ENCODE data around the gene NAA50.

Gene NAA50

DNA sequence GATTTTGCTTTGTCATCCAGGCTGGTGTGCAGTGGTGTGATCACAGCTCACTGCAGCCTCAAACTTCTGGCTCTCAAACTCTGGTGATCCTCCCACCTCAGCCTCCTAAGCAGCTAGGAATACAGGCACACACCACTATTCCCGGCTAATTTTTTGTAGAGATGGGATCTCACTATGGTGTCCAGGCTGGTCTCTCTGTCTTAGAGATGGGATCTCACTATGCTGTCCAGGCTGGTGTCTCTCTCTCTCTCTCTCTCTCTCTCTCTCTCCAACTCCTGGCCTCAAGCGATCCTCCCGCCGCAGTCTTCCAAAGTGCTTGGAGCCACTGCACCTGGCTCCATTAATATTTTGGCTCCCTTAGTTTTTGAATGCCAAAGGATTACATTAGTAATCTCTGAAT is 67.3 kb downstream of the NAA50 start:
- no peak for DNase-seq (ENCODE audit: insufficient read length)
- TF ChIP-seq POLR2AphosphoS5 (IDR thresholded peaks at IDR 0.05; ENCODE audit: low read depth, low read length): no peak
- TF ChIP-seq TAF1 (IDR thresholded peaks at IDR 0.05; ENCODE audit: borderline replicate concordance, low read depth, low read length): no peak
- no peak for TF ChIP-seq POLR2A (IDR thresholded peaks at IDR 0.05; ENCODE audit: low read depth, low read length)
- no peak for FAIRE-seq

DNA sequence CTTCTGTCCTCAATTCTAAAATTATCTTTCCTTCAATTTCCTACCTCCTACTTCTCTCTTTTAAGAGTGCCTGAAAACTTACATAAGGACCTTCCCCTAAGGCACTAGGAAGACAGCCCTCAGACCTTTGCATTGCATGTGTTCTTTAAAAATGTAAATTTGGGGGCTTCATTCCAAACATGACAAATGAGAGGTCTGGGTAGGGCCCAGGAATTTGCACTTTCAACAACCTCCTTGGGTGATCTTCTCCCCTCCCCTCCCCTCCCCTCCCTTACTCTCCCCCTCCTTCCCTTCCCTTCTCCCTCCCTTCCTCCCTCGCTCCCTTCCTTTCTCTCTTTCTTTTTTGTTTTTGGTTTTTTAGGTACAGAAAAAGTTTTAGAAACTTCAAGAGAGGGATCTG is 68.3 kb downstream of the NAA50 start:
- DNase-seq (ENCODE audit: insufficient read length) (no peak), FAIRE-seq (no peak)
- TF ChIP-seq POLR2AphosphoS5 (IDR thresholded peaks at IDR 0.05; ENCODE audit: low read depth, low read length) (no peak), POLR2A (IDR thresholded peaks at IDR 0.05; ENCODE audit: low read depth, low read length) (no peak), TAF1 (IDR thresholded peaks at IDR 0.05; ENCODE audit: borderline replicate concordance, low read depth, low read length) (no peak)

DNA sequence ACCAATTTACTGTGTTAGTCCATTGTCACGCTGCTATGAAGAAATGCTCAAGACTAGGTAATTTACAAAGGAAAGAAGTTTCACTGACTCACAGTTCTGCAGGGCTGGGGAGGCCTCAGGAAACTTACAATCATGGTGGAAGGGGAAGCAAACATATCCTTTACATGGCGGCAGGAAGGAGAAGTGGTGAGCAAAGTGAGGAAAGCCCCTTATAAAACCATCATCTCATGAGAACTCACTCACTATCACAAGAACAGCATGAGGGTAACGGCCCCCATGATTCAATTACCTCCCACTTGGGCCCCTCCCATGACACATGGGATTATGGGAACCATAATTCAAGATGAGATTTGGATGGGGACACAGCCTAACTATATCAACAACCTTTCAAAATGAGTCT is 69.8 kb downstream of the NAA50 start:
- no peak for DNase-seq (ENCODE audit: insufficient read length)
- FAIRE-seq: no peak
- TF ChIP-seq TAF1 (IDR thresholded peaks at IDR 0.05; ENCODE audit: borderline replicate concordance, low read depth, low read length): no peak
- no peak for TF ChIP-seq POLR2A (IDR thresholded peaks at IDR 0.05; ENCODE audit: low read depth, low read length)
- no peak for TF ChIP-seq POLR2AphosphoS5 (IDR thresholded peaks at IDR 0.05; ENCODE audit: low read depth, low read length)

DNA sequence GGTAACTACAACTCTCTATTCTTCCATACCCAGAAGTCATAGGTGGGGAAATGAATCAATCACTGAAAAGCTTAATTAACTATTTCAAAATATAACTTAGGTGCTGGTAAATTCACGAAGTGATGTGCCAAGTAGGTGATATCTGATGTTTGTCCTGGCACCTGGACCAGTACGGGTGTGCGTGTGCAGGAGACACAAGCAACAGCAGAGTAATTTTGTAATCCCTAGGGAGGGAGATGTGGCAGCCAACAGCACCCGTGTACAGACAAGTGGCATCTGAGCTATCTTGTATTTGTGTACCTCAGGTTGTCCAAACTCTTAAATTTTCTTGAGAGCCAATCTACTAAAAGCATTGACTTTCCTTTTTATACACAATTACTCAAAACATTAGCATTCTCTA is 72.5 kb downstream of the NAA50 start:
- FAIRE-seq: no peak
- DNase-seq (ENCODE audit: insufficient read length): no peak
- TF ChIP-seq POLR2A (IDR thresholded peaks at IDR 0.05; ENCODE audit: low read depth, low read length) (no peak), TAF1 (IDR thresholded peaks at IDR 0.05; ENCODE audit: borderline replicate concordance, low read depth, low read length) (no peak), POLR2AphosphoS5 (IDR thresholded peaks at IDR 0.05; ENCODE audit: low read depth, low read length) (no peak)

DNA sequence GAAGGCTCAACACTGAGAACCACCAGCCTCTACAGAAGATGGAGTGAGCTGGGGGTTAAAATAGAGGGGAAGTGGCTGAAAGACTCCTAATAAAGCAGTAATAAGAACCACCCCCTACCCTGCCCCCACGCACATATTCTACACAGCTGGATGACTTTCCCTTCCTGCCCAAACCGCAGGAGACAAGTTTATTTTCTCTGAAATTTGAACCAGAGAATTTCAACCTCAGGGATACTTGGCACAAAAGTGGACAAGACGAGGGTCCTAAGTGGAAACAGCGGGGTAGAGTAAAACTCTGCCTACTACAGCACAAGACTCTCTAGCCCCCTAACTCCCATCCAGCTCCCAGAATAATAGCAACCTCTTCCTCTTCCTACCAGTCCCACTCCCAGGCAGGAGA is 78.0 kb downstream of the NAA50 start:
- FAIRE-seq (peak; percentile 54), DNase-seq (ENCODE audit: insufficient read length) (no peak)
- TF ChIP-seq TAF1 (IDR thresholded peaks at IDR 0.05; ENCODE audit: borderline replicate concordance, low read depth, low read length) (no peak), POLR2A (IDR thresholded peaks at IDR 0.05; ENCODE audit: low read depth, low read length) (no peak)
